Activated B cell treated with CpG ODN at 0.5 μM for 24 hours (primary cell): ENCODE measurements around the gene AQR. TPM values are rescaled to one million over a fixed set of nuclear protein-coding genes. Genes with fewer than 3 reads are reported as not detected.

Experiments
- ATAC-seq: fragments of 200-7000 bp; cut with Tn5 transposase; one replicate; pipeline ENCODE4 v1.10.0; 2021; ENCODE audit warnings: low read depth, mild to moderate bottlenecking, moderate library complexity
- CTCF ChIA-PET: fragments of 350-600 bp; sonication (Branson Sonifier 250); formaldehyde crosslinking; loops from one replicate; lab custom pipeline; 2021; ENCODE audit warnings: antibody characterized with exemption; lab: Charles Lee
- POLR2A ChIA-PET: fragments of 350-600 bp; sonication (Branson Sonifier 250); formaldehyde crosslinking; loops from one replicate; lab custom pipeline; 2021; ENCODE audit warnings: antibody characterized with exemption; lab: Charles Lee
- DNase-seq: peaks from one replicate; pipeline ENCODE4 v3.0.0; 2022
- H3K27ac Mint-ChIP-seq: one replicate; pipeline ENCODE4 v1.8.0; 2020; ENCODE audit warnings: mixed read lengths
- H3K27me3 Mint-ChIP-seq: one replicate; pipeline ENCODE4 v1.8.0; 2021; ENCODE audit warnings: mixed read lengths
- H3K36me3 Mint-ChIP-seq: one replicate; pipeline ENCODE4 v1.8.0; 2021; ENCODE audit warnings: low read depth, mixed read lengths
- H3K4me1 Mint-ChIP-seq: one replicate; pipeline ENCODE4 v1.8.0; 2021; ENCODE audit warnings: mixed read lengths
- H3K4me3 Mint-ChIP-seq: one replicate; pipeline ENCODE4 v1.8.0; 2020; ENCODE audit warnings: mild to moderate bottlenecking, mixed read lengths
- H3K9me3 Mint-ChIP-seq: one replicate; pipeline ENCODE4 v1.8.0; 2020; ENCODE audit warnings: mixed read lengths
- CTCF ChIP-seq: fragments of 200-600 bp; IDR thresholded peaks from one replicate; pipeline ENCODE4 v1.8.0; 2022; ENCODE audit warnings: antibody characterized with exemption, mild to moderate bottlenecking
- intact Hi-C: fragments of 100-400 bp; cut with micrococcal nuclease; formaldehyde crosslinking; loops from one replicate; pipeline ENCODE4 v1.15.1; 2024
- total RNA-seq: library from RNA; stranded (reverse); gene quantifications from 2 replicates; pipeline ENCODE4 v1.2.3, GENCODE V29; 2022

The AQR gene
- total RNA-seq, 1 donor from 2014 or later: 48.6 TPM

DNA sequence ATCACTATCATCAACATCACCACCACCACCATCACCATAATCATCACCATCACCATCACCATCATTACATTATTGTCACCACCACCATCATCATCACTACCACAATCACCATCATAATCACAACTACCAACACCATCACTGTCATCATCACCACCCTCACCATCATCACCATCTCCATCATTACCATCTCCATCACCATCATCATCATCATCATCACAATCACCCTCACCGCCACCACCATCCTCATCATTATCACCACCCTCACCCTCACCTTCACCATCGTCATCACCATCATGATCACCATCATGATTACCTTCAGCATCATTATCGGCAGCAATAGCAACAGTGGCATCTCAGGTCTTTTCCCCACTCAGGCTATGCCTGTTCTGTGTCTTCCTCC, 131.3 kb downstream of the AQR start:
- CTCF ChIA-PET: no interaction called here
- ATAC-seq (no peak), DNase-seq (no peak)
- no peaks in the 10 kb centered on the region for H3K36me3 Mint-ChIP-seq
- POLR2A ChIA-PET: no interaction called here
- intact Hi-C loops: no loop called here
- no peaks in the 10 kb centered on the region for H3K4me1 Mint-ChIP-seq
- no peak overlapping the region for H3K27ac Mint-ChIP-seq
- no peaks in the 10 kb centered on the region for H3K9me3 Mint-ChIP-seq
- no peak overlapping the region for H3K4me3 Mint-ChIP-seq
- no peak for TF ChIP-seq CTCF
- peaks cover 12% of the 10 kb centered on the region for H3K27me3 Mint-ChIP-seq

- ATAC-seq: no peak
- ChIA-PET POLR2A (no interaction called here), CTCF (no interaction called here)
- no peak for TF ChIP-seq CTCF
- Mint-ChIP-seq H3K4me1 (no peaks in the 10 kb centered on the region), H3K27ac (no peak overlapping the region), H3K36me3 (no peaks in the 10 kb centered on the region), H3K27me3 (peaks cover 12% of the 10 kb centered on the region), H3K9me3 (no peaks in the 10 kb centered on the region), H3K4me3 (no peak overlapping the region)
- intact Hi-C loops: no loop called here
- DNase-seq: no peak
Measured at GRCh38 chr15:34837246-34838016, 132.1 kb downstream of the AQR start.

GRCh38 chr15:34828145-34828911, 141.2 kb downstream of the AQR start:
- ChIA-PET POLR2A (no interaction called here), CTCF (no interaction called here)
- Mint-ChIP-seq H3K4me3 (no peak overlapping the region), H3K27ac (no peak overlapping the region), H3K9me3 (no peaks in the 10 kb centered on the region), H3K27me3 (peaks cover 4% of the 10 kb centered on the region), H3K36me3 (no peaks in the 10 kb centered on the region), H3K4me1 (no peaks in the 10 kb centered on the region)
- DNase-seq (no peak), ATAC-seq (no peak)
- intact Hi-C loops: no loop called here
- no peak for TF ChIP-seq CTCF

DNA sequence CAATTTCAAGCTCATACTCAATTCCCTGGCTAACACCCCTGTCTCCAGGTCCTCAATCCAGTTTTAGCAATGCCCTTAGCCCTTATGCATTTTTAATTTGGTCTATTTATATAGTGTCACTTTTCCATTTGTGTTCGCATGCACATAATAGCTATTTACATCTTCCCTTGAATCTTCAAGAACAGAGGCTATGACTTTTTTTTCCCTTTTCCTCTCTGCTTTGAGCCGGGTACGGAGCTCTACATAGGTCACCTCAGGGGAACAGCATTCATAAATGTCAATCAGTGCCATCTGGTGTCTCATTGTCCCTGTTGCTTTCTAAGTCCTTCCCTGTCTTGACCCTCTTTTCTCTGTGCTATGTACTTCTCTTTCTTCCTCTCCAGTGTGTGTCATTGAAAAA, 147.7 kb downstream of the AQR start:
- H3K36me3 Mint-ChIP-seq: no peaks in the 10 kb centered on the region
- intact Hi-C loops: no loop called here
- no peak for TF ChIP-seq CTCF

DNA sequence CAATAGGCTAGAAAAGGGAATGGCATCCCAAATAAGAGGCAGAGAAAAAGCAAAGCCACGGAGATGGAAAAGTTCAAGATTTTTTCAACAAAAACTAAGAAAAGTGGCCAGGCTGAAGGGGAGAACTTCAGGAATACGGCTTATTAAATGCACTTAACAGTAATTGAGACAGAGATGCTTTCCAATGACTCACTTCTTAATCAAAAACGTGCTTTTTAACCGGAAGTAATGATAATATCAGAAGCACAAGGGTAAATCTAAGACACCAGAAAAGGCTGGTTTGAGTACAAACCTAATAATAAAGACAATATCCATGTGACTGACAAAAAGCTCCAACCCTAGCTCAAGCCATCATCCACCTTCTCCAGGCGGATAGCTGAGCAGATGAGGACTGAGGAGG, 149.4 kb downstream of the AQR start:
- POLR2A ChIA-PET: no interaction called here
- intact Hi-C loops: no loop called here
- Mint-ChIP-seq H3K27ac (no peak overlapping the region), H3K9me3 (no peaks in the 10 kb centered on the region), H3K4me1 (no peaks in the 10 kb centered on the region), H3K27me3 (peaks cover 26% of the 10 kb centered on the region), H3K36me3 (no peaks in the 10 kb centered on the region), H3K4me3 (no peak overlapping the region)
- CTCF ChIA-PET: no interaction called here
- DNase-seq: no peak
- no peak for ATAC-seq
- TF ChIP-seq CTCF: no peak

More for the DNA sequence above, 147.7 kb downstream of the AQR start:
- Mint-ChIP-seq H3K9me3 (no peaks in the 10 kb centered on the region), H3K27ac (no peak overlapping the region), H3K27me3 (peaks cover 26% of the 10 kb centered on the region), H3K4me3 (no peak overlapping the region), H3K4me1 (no peaks in the 10 kb centered on the region)
- POLR2A ChIA-PET: no interaction called here
- CTCF ChIA-PET: no interaction called here
- no peak for ATAC-seq
- DNase-seq: no peak
